Measurements from ENCODE around the gene DNAH2.

DNA sequence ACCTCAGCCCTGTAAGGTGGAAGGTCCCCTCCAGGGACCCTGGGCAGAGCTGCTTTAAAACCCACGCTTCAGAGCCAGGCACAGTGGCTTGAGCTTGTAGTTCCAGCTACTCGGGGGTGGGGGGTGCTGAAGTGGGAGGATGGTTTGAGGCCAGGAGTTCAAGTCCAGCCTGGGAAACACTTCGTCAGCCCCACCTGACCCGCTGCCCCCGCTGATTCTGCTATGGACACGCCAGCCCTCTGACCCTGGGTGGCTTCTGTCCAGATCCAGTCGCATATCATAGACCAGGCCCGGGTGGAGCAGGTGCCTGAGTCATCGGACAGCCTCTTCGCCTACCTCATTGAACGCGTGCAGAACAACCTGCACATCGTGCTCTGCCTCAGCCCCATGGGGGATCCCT is 81.3 kb downstream of the DNAH2 start:
- TF ChIP-seq FOXP4 (CRISPR knock-in tag; IDR thresholded peaks at IDR 0.05; ENCODE audit: borderline replicate concordance) (no peak), BHLHE40 (IDR thresholded peaks at IDR 0.05; ENCODE audit: low read length) (no peak), FOXO4 (CRISPR knock-in tag; IDR thresholded peaks at IDR 0.05) (no peak), EP300 (IDR thresholded peaks at IDR 0.05; ENCODE audit: low read length) (no peak)

All from K562 (cell line).